ENCODE measurements around the gene RAB11FIP5.

The RAB11FIP5 gene

DNA sequence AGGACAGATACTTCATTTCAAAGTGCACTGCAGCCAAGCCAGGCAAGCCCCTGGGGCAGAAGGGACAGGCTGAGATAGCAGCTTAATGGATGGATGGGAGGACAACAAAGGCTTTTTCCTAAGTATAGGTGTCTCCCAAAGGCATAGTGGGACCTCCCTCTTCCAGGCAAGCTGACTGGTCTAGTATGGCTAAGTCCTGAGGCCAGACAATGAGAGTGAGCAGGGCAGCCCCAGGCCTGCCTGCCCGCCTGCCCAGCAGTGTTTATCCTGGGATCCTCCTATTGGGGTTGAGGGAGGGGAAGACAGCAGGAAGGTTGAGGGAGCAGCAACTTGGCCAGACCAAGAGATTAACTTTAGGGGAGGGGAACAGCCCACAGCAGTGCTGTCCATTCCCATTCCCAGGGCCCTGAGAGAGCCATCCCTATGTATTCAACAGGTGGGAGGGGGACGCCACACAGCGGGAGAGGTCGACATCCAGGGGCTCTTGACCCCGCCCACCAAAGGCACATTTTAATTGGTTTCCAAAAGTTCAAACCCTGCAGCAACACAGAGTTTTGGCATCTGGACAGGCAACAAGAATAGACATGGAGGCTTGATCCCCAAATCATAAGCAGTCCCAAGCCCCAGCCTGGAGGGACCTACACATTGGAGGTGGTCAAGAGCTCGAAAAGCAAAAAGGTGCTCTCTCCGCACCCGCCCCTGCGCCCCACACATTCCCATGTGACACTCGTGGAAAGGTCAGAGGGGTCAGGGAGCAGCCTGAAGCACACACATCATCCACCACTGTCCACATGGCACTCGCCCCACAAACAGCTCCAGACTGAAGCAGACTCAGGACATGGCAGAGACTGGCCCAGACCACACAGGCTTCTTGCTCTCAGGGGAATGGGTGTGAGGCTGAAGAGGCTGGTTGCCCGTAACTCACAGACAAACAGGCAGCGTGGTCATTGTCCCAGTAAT lies 38.4 kb downstream of the RAB11FIP5 start:
- DNase-seq (ENCODE audit: insufficient read length, low spot score) (no peak), FAIRE-seq (no peak)
- no peak for TF ChIP-seq TAF1 (IDR thresholded peaks at IDR 0.05; ENCODE audit: low read depth, low read length)
- no peak for TF ChIP-seq PAX5 (IDR thresholded peaks at IDR 0.05; ENCODE audit: insufficient read depth, low read length, severe bottlenecking)
- TF ChIP-seq POLR2AphosphoS5 (IDR thresholded peaks at IDR 0.05; ENCODE audit: low read depth, low read length), result no peak
- no peak for TF ChIP-seq SPI1 (IDR thresholded peaks at IDR 0.05; ENCODE audit: low read depth, low read length)
- no peak for TF ChIP-seq POLR2A (IDR thresholded peaks at IDR 0.05; ENCODE audit: low read depth, low read length)
- TF ChIP-seq POU2F2 (IDR thresholded peaks at IDR 0.05; ENCODE audit: low read depth, low read length), result no peak

DNA sequence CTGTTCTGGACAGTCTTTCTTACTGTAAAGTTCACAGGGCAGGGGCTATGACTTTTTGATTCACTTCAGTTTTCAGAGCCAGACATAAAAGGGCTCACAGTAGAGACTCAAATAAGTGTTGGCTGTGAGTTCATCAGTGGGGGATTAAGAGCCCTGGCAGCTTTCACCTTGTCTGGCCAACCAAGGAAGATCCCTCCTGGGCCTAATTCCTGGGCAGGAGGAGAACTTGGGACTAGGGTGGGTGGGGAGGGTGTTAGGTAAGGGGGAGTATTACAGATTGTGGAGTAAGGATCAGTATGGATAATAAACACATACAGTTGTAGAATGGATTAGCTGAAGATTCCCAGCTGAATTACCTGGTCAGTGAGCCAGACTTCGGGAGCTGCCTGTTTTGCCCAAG lies 40.3 kb downstream of the RAB11FIP5 start:
- FAIRE-seq, result no peak
- DNase-seq (ENCODE audit: insufficient read length, low spot score), result no peak
- no peak for TF ChIP-seq POLR2AphosphoS5 (IDR thresholded peaks at IDR 0.05; ENCODE audit: low read depth, low read length)
- no peak for TF ChIP-seq SPI1 (IDR thresholded peaks at IDR 0.05; ENCODE audit: low read depth, low read length)
- no peak for TF ChIP-seq POU2F2 (IDR thresholded peaks at IDR 0.05; ENCODE audit: low read depth, low read length)
- TF ChIP-seq PAX5 (IDR thresholded peaks at IDR 0.05; ENCODE audit: insufficient read depth, low read length, severe bottlenecking), result no peak
- TF ChIP-seq POLR2A (IDR thresholded peaks at IDR 0.05; ENCODE audit: low read depth, low read length), result no peak
- TF ChIP-seq TAF1 (IDR thresholded peaks at IDR 0.05; ENCODE audit: low read depth, low read length), result no peak

DNA sequence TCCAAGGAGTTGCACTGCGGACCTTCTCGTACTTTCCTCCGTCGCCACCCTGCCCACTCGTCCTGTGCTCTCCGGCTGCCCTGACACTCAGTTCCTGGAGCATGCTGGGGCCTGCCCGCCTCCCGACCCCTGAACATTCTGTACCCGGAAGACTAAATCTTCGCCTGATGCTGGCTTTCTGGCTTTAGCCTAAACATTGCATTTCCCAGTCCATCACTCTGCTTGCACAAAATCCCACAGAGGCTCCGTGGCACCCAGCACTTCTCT lies 40.7 kb downstream of the RAB11FIP5 start:
- FAIRE-seq, result no peak
- DNase-seq (ENCODE audit: insufficient read length, low spot score), result no peak
- TF ChIP-seq POLR2AphosphoS5 (IDR thresholded peaks at IDR 0.05; ENCODE audit: low read depth, low read length), result no peak
- no peak for TF ChIP-seq PAX5 (IDR thresholded peaks at IDR 0.05; ENCODE audit: insufficient read depth, low read length, severe bottlenecking)
- no peak for TF ChIP-seq SPI1 (IDR thresholded peaks at IDR 0.05; ENCODE audit: low read depth, low read length)
- TF ChIP-seq POLR2A (IDR thresholded peaks at IDR 0.05; ENCODE audit: low read depth, low read length), result no peak
- TF ChIP-seq POU2F2 (IDR thresholded peaks at IDR 0.05; ENCODE audit: low read depth, low read length), result no peak
- no peak for TF ChIP-seq TAF1 (IDR thresholded peaks at IDR 0.05; ENCODE audit: low read depth, low read length)

DNA sequence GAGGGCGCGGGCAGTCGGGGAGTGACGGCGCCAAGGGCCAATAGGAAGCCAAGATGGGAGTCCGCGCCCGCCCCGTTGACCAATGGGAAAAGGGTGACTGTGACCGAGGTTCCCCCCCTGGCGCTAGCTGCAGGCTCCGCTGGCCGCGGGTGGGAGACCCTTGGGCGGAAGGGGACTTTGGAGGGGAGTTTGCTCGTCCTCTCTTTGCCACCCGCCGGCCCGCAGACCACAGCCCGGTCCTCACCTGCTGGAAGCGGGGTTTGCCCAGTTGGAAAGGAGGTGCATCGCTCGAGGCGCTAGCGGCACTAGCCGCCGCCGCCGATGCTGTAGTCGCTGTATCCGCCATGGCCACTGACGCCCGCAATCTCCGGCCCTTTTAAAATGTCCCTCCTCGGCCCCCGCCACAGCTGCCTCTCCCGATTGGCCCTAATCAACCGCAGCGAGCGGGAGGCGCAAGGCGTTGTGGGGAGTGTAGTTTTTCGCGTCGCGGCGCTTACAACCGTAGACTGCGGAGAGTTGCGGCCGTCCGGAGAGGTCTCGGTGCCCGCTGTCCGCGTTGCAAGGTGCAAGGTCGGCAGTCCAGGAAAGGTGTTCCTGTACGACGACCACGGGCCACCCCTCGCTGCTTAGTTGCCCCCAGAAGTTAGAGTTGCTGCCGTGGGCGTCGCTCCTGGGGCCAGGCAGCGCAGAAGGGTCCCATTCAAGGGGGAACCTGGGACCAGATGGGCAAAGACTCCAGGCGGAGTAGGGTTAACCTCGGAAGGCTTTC lies 41.2 kb downstream of the RAB11FIP5 start, which contains the start of gene SFXN5:
TSS of gene SFXN5 (minus strand) at position 353 of the 769 bp plus-strand sequence. CDS start at position 346, 7 bp downstream.
- FAIRE-seq (peak; percentile 95), DNase-seq (ENCODE audit: insufficient read length, low spot score) (peak; percentile 98)
- peak; percentile 71 for TF ChIP-seq PAX5 (IDR thresholded peaks at IDR 0.05; ENCODE audit: insufficient read depth, low read length, severe bottlenecking)
- TF ChIP-seq POU2F2 (IDR thresholded peaks at IDR 0.05; ENCODE audit: low read depth, low read length), result no peak
- no peak for TF ChIP-seq POLR2AphosphoS5 (IDR thresholded peaks at IDR 0.05; ENCODE audit: low read depth, low read length)
- 0 out of 2 replicates have a peak, but pooled peaks have one; percentile 34 for TF ChIP-seq POLR2A (IDR thresholded peaks at IDR 0.05; ENCODE audit: low read depth, low read length)
- TF ChIP-seq TAF1 (IDR thresholded peaks at IDR 0.05; ENCODE audit: low read depth, low read length), result peak; percentile 61; the same call in 1 of the 2 replicates
- TF ChIP-seq SPI1 (IDR thresholded peaks at IDR 0.05; ENCODE audit: low read depth, low read length), result no peak

DNA sequence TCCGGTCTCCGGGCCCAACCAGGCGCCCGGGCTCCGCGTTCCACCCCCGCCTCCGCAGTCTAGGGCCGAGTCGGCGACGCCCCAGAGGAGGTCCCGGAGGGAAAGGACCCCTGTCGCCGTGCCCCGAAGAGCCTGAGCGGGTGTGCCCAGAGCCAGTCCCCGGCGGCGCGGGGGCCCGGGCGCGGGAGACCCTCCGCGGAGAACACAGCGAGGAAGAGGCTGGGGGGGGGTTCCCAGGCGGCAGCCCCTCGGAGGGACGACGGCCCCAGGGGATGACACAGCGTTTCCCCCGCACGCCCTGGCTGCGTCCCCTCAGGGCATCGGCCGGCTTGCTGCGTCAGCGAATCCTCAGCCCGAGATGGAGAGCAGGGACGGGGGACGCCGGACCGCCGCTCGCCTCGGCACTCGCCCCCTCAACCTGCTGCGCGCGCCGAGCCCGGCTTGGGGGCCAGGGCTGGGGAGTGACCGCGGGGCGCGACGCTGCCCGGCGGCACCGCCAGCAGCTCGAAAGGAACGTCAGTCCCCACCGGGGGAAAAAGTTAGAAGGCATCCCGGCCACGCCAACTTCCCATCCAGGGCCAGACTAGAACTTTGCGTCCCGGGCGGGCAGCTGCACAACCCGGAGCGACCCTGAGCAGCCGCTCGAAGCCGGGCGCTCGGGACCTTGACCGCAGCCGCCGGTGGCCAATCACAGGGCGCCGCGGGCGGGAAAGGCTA lies 41.9 kb downstream of the RAB11FIP5 start:
- no peak for TF ChIP-seq PAX5 (IDR thresholded peaks at IDR 0.05; ENCODE audit: insufficient read depth, low read length, severe bottlenecking)
- TF ChIP-seq POLR2A (IDR thresholded peaks at IDR 0.05; ENCODE audit: low read depth, low read length), result no peak
- no peak for TF ChIP-seq TAF1 (IDR thresholded peaks at IDR 0.05; ENCODE audit: low read depth, low read length)
- TF ChIP-seq POLR2AphosphoS5 (IDR thresholded peaks at IDR 0.05; ENCODE audit: low read depth, low read length), result no peak
- no peak for TF ChIP-seq POU2F2 (IDR thresholded peaks at IDR 0.05; ENCODE audit: low read depth, low read length)
- no peak for TF ChIP-seq SPI1 (IDR thresholded peaks at IDR 0.05; ENCODE audit: low read depth, low read length)
- FAIRE-seq (no peak), DNase-seq (ENCODE audit: insufficient read length, low spot score) (no peak)

DNA sequence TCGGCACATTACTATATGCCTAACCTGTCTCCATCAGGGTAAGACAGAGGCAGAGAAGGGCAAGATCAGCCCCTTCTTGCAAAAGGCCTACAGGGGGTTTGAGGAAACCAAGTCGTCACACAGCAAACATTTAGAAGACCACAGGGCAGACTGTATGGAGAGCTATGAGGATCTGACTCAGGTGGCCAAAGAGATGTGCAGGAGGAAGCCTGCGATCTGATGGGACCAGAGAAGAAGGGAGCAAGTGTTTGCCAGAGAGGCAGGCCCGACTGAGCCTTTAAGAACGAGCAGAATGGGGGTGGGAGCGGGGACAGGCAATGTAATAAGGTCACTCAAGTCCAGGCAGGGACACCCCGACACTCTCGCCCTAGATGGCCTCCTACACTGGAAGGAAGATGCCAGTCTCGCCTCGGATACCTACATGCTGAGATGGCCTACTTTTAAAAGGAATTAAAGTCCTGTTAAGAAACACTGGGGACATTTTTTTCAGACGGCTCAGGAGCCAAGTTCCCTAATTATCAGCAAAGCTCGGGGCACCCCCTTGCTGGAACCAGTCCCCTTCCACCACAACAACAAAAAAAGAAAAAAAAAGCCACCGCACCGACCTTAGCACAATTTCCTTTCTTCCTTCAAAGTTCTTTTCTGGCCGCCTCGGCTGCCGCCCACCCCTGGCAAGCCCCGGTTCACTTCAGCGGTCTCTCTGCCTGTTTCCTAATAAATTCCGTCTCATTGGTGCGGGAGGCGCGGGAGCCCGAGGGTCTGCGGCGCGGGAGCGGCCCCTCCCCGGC lies 42.7 kb downstream of the RAB11FIP5 start:
- DNase-seq (ENCODE audit: insufficient read length, low spot score), result no peak
- FAIRE-seq, result no peak
- no peak for TF ChIP-seq POU2F2 (IDR thresholded peaks at IDR 0.05; ENCODE audit: low read depth, low read length)
- TF ChIP-seq POLR2A (IDR thresholded peaks at IDR 0.05; ENCODE audit: low read depth, low read length), result no peak
- TF ChIP-seq PAX5 (IDR thresholded peaks at IDR 0.05; ENCODE audit: insufficient read depth, low read length, severe bottlenecking), result no peak
- TF ChIP-seq SPI1 (IDR thresholded peaks at IDR 0.05; ENCODE audit: low read depth, low read length), result no peak
- no peak for TF ChIP-seq POLR2AphosphoS5 (IDR thresholded peaks at IDR 0.05; ENCODE audit: low read depth, low read length)
- TF ChIP-seq TAF1 (IDR thresholded peaks at IDR 0.05; ENCODE audit: low read depth, low read length), result no peak

DNA sequence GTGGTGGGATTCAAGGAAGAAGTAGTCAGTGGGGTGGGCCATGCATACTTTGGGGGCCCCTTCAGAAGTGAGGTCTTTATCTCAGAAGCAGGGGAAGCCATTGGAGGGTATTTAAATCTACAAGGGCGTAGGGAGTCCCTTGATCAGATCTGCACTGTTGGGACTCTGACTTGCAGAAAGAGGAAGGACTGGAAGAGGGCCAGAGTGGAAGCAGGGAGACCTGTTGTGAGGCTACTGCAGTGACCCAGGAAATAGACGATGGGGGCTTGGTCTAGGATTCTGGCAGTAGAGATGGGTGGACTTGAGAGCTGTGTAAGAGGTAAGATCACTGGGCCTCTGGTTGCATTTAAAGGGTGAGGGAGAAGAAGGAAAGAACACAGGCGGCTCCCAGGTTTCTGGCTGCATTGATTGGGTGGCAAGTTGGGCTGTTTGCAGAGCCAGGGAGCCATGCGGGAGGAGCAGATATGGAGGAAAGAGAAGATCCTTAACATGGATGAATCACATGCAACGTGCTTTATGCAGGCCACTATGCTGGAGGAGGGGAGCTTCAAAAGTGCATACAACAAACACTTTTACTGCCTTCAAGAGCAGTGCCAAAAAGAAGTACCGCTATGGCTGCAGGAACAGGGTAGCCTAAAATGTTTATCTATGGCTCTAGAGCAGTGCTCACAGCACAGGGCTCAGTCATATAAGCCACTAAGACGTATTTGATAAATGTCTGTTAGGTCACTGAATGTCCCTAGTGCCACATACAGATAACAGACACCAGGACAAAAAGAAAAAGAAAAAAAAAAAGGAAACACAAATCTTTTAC lies 43.5 kb downstream of the RAB11FIP5 start:
- DNase-seq (ENCODE audit: insufficient read length, low spot score), result no peak
- FAIRE-seq, result no peak
- TF ChIP-seq TAF1 (IDR thresholded peaks at IDR 0.05; ENCODE audit: low read depth, low read length) (no peak), POU2F2 (IDR thresholded peaks at IDR 0.05; ENCODE audit: low read depth, low read length) (no peak), POLR2AphosphoS5 (IDR thresholded peaks at IDR 0.05; ENCODE audit: low read depth, low read length) (no peak), POLR2A (IDR thresholded peaks at IDR 0.05; ENCODE audit: low read depth, low read length) (no peak), PAX5 (IDR thresholded peaks at IDR 0.05; ENCODE audit: insufficient read depth, low read length, severe bottlenecking) (no peak), SPI1 (IDR thresholded peaks at IDR 0.05; ENCODE audit: low read depth, low read length) (no peak)

Measured in GM12891 (cell line).